Limb (tissue), 2 donors: ENCODE results near the gene KIAA0513.

ENCODE experiments used
- DNase-seq, 2 donors: peaks; one replicate each; pipeline ENCODE4 v3.0.0-alpha.2; 2016; ENCODE audit errors: extremely low spot score in 2 of 2

The KIAA0513 gene

DNA sequence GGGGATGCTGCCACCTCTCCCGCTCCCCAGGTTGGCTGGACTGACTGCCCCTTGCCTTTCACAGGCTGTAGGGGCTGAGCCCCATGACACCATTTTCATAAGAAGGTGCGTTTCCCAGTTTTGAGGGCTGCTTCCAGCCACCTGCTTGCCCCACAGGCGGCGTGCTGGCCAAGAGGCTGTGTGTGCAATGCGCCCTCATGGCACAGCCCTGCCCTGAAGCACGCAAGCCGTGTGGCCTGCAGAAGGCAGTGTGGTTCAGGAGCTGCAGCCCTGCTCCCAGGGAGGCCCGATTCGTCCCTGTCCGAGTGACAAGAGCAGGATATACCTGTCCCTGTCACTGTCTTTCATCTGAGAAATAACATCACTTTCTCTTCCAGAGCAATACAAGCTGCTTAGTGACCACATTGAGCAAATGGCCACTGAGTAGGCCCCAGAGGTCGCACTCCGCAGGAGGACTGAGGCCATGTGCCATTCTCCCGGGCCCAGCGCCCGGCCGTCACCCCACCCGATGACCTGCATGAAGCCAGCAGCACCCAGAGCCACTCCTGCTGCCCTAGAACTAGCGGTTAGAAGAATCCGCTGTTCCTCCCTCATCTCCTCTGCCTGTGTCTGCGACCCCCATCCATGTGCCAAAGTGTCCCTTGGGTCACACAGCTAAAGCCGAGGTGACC, 60.4 kb downstream of the KIAA0513 start:
- DNase-seq = no peak

DNA sequence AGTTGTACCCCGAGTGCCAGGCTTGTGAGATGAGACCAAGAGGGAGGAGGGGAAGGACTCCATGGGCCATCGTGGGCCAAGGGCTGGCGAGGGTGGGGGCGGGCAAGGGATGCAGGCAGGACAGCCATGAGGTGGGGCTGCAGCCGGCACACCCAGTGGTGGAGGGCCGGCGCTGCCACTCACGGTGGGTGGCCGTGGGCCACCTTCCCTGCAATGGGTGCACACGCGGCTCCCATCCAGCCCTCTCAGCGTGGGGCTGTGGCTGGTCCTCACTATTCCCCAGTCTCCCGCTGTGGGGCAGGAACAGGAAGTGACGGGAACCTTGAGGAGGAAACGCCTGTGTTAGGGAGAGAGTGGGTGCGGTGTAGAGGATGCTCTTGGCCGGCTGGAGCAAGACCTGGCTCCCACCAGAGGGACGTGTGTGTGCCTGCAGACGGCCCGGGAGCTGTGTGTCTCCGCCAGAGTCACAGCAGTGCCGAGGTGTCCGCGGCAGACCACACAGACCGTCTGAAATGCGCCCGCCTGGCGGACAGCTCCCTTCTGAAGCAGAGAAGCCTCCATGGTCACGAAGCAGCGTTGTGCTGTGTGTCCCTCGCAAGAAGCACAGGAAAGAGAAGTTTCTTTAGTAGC, 61.1 kb downstream of the KIAA0513 start:
- DNase-seq = no peak

DNA sequence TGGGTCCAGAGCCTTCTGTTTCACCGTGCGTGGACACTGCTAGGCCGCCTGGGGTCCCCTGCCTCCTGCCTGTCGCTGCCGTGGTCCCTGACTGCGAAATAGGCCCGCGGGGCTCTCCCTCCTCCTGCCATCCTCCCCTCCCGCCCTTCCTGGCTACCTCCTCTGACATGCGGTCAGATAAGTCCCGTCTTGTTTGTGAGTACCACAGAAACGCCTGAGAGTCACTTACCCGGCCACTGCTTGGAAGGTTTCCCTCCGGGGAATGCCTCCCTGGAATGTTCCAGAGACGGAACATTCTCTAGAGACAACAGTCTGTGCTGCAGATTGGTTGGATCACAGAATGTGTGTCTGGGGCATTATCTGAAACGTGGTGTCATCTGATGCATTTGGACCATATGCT, 61.9 kb downstream of the KIAA0513 start:
- DNase-seq = no peak

DNA sequence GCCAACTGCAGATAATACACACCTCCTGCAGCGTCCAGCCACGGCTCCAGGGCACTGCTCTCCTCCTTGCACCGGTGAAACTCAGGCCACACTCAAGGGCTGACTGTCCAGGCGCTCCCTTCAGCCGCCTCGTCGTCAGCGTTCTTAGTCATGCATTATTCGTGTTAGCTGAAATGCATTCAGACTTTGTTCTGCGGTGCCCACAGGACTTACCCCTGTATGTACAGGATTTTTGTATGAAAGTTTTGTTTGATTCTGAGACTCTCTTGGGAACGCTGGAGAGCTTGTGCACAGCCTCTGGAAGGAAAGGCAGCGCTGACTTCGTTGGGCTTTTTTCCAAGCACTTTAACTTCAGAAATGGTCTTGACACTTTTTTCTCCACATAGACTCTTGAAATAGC, 62.6 kb downstream of the KIAA0513 start:
- no peak for DNase-seq

DNA sequence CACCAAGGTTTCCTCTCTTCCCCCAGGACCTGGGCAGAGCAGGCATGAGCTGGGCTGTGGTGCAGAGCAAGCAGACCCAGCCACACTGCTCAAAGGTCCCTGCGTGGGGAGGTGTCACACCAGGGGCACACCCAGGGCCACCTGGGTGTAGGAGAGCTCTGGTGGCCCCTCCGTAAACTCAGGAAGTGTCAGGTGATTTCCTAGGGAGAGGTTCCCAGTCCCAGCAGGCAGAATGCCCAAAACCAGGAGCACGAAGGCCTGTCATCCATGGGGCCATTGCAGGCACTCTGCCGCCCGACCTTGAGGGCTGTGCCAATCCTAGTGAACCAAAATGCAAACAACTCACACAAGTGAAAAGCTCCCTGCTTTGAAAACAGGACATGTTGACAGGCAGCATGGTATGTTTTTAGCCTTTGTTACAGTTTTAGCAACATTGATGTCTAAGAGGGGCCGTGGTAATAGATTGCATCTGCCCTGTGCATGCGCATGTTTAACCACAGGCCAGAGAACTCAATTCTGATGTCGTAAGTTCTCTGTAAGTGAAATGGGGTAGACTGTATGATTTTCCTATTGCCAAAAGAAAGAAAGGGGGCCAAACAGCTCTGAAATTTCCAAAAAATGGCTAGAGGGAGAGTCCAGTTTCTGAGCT, 63.4 kb downstream of the KIAA0513 start:
- no peak for DNase-seq

DNA sequence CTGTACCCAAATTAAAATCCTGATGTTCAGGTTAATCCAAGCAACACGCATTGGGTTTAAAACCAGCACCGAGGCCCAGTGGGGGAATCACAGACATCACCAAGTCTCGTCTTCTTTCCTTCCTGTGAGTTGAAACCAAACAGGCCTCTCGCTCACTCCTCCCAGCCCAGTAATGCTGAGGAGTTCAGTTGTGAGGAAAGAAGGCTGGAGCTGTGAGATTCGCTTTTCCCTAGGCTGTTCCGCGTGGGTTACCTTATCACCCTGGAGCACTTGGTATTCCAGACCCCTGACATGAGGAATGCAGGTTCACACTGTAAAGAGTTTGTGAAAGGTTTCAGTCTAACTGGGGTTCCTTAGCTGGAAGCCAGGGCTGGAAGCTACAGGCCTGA, 63.9 kb downstream of the KIAA0513 start:
- DNase-seq = no peak

DNA sequence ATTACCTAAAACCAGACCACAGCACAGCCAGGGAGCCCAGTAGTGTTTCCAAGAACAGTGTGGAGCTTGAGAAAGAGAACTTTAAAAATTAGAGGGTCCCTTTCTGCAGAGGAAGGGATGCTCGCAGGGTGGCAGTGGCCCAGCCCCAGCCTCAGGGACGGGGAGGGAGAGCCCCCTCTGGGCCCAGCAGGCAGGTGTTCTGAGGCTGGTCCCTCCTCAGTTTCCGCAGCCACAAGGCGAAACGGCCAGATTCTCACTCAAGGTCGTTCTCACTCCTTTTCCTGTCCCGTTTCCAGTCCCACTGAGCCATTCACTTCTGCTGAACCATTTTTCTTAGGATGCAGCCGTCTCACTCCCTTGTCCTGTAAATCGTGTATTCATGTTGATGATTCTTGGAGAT, 64.7 kb downstream of the KIAA0513 start:
- no peak for DNase-seq

DNA sequence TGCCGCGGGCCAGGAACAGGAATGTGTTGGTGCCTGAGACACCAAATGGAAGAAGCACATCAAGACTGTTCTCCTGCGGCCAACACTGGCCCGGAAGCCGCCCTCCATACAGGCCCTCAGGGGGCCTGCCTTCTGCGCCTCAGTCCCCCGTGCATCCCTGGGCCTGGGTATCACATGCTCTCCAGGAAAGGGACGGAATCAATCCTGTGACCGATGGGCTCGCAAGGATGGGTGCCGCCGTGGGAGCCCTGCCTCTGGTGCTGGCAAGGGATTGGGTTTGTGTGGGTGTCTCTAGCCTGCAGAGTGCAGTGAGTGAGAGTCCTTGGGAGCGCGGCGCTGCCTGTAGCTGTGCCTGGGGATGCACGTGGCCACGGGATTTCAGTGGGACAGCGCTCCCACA, 65.3 kb downstream of the KIAA0513 start:
- DNase-seq = no peak

DNA sequence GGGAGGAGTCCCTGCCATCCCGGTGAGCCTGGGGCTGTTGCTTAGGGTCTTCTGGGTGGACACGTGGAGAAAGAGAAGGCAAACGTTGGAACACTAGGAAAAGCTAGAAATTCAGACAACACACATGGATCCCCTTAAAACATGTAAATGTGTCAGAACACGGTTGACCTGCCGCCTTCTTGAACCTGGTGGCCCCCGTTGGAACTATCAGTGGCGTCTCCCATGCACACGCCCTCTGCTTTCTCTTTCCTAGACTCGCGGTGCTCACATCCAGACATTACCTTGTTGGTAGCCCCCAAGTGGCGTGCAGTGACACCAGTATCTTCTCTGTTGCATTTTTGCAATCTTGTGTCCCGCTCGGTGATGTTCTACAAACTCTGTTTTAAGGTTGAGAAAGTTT, 66.1 kb downstream of the KIAA0513 start:
- no peak for DNase-seq

DNA sequence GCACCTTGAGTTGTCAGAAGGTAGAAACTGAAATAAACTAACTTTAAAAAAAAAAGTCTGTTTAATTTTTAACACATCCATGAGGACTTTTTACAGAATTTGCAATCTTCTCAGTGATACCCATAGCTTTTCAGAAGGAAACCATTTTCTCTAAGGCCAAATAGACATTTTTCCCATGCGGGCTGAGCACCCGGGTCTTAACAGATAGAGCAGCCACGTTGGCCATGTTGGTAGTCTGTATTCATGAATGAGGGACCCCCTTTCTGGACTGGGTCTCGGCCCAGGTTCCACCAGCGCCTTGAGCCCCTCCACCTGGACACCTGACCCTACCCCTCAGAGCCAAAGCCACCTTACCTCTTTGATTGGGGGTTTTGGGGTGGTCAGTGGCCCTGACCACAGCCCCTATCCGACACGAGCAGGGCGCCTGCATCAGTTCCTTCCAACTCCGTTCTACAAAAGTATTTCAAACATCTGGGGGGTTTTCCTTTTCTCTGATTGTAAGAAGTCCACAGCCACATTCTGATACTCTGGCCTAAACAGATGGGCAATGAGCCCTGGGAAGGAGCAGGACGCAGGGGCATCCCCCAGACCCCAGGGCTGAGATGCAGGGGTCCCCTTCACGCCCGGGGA, 66.7 kb downstream of the KIAA0513 start:
- no peak for DNase-seq

DNA sequence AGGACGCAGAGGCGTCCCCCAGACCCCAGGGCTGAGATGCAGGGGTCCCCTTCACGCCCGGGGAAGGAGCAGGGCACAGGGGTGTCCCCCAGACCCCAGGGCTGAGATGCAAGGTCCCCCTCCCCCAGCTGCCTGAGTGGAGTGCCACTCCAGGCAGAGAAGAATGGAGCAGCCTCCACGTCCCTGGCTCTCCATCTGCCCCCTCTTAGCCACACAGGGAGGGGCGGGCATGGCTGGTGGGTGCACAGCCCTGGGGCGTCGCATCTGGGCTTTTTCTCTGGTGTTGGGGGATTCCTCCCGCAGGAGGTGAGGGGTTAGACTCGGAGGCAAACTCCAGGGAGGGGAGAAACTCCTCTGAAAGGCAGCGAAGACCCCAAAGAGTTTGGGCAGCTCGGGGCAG, 67.2 kb downstream of the KIAA0513 start:
- DNase-seq = no peak

DNA sequence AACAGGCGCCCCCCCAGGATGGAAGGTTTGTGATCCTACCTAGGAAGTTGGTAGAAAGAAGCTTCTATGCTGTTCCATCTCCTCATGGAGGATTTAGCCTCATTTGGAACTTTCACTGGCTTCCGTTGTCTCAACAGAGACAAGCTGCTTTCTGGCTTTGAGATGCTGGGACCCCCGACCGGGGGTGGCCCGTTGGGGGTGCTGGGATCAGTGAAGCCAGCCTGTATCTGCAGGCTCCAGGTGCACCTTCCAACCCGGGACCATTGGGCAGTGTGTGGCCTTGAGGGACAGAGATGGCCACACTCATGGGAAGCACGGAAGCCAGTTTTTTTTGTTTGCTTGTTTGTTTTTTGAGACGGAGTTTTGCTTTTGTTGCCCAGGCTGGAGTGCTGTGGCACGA, 69.3 kb downstream of the KIAA0513 start:
- DNase-seq = no peak

DNA sequence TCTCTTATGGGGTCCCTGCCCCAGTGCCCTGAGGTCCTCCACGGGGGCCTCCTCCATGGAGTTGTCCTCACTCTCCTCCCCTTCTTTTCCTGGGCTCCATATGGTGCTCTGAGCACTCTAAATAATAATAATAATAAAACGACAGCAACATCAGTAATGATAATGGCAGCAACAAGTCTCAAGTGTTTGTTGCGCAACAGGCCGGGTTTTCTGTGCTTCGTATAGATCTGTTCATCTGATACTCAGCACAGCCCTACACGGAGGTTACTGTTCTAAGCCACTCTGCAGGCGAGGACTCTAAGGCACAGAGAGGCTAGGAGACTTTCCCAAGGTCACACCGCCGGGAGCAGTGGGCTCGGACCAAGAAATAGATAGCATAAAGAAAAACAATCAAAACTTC, 71.0 kb downstream of the KIAA0513 start:
- DNase-seq = no peak

DNA sequence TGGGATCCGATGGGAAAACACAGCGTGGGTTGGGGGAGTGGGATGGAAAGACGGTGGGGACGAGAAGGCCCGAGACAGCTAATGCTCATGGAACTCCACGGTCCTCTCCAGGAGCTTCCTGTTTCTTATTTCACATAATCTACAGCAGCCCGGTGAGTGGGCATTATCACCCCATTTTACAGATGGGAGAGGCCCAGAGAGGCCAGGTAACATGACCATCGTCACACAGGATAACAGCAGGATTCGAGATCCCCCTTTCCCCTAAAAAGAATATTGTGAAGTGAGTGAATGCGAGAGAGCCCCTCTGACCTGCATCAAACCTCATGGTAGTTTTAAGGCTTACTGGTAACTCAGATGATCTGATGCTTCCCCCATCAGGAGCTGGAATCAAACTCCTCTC, 72.7 kb downstream of the KIAA0513 start:
- DNase-seq = no peak

DNA sequence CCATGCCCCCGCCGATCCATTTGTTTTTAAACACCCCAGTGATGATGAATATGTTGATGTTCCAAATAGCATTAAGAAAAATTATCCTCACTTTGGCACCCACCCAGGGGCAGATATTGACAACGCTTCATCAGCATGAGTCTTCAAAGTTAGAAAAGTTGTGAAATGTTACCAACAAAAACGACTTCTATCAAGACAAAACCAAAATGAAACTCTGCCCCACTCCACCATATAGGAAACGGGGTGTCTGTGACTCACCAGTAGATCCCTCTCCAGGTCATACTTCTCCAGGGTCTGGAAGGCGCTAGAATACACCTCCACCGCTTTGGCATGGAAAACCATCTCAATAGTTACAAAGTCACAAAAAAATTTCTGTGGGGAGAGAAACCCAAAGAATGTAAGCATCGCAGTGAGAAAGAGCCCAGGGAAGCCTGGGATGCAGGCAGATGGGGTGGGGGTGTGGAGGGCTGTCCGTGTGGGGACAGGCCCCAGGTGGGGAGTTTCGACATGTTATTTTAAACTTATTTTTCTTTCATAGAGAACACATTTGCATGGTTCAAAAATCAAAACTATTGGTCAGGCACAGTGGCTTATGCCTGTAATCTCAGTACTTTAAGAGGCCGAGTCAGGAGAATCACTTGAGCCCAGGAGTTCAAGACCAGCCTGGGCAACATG, 74.5 kb downstream of the KIAA0513 start:
- DNase-seq = no peak

DNA sequence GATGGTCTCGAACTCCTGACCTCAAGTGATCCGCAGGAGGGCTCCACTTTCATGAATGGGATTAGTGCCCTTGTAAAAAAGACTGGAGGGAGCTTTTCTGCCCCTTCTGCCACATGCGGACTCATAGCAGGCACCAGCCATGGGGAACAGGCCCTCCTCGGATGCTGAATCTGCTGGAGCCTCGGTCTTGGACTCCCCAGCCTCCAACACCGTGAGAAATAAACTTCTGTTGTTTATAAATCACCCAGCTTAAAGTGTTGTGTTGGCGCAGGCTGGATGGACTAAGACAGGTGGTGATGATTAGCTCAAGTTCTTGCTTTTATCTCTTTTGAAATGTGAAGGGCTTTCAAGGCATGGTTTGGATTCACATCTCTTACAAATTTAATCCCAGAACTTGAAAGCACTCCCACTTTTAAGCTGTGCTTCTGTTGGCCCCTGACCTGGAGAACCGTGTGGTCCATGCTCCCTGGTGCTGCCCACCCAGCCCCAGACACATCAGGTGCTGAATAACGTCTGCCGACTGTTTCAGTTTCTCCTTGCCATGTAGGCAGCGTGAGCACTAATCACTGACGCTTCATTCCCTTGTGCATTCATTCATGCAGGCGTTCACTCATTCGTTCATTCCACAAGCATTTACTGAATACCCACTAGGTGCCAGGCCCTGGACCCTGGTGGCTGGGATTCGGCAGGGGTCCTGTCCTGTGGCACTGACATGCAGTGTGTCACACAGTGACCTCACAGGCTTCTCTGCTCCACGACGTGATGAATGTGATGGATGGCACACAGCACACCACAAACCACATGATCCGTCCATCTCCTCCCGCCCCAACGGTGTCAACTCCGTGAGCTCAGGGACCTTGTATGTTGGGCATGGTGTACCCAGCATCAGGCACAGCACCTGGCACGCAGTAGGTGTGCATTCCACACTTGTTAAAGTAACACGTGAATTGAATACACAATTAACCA, 75.8 kb downstream of the KIAA0513 start:
- DNase-seq = no peak

DNA sequence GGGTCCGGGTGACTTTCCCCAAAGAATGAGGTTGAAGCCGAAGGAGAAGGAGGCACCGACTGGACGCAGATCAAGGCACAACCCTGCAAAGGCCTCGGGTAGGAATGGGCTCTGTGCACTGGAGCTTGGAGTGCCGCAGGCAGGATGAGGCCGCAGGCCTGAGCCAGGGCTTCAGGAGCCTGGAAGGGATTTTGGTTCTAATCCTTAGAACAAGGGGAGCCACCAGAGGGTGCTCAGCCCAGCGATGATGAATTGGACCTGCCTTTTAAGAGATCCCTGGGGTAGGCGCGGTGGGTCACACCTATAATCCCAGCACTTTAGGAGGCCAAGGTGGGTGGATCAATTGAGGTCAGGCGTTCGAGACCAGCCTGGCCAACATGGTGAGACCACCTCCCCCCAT, 76.6 kb downstream of the KIAA0513 start:
- no peak for DNase-seq

DNA sequence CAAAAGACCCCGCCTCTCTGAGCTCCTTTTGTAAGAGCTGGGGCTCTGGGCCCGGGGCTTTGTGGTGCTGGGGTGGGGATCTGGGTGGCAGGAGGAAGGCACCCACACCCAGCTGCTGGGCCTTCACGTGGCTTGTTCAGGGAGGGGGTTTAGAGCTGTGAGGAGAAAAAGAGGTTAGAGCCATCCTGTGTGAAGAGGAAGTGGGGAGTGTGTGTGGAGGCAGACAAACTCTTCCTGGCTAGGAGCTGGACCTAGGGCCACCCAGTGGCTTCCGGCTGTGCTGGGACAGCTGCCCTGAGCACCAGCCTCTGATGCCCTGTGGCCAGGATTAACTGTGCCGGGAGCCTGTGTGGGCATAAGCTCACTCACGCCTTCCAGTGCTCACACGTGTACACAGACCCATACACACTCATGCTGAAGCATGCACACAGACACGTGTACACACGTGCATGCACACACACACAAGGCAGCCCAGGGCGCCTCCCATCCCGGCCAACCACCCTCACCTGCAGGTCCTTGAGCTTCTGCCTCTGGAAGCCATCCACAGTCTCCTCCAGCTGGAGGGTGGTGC, 77.3 kb downstream of the KIAA0513 start:
- DNase-seq = no peak

DNA sequence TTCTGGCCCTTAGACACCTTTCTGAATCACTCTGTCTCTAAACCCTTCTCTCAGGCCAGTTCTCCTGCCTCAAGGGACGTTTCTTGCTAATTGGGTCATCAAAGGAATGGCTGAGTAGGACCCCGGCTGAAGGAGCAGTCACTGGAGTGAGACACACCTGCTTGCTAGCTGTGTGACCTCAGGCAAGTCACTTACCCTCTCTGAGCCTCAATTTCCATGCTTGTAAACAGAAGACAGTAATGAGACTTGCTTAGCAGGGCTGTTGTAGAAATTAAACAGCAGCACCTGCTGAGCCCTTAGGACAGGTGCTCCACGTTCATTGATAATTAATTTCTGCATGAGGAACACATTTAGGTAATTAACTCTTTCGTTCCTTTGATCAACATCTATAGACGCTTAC, 77.9 kb downstream of the KIAA0513 start:
- DNase-seq = no peak

DNA sequence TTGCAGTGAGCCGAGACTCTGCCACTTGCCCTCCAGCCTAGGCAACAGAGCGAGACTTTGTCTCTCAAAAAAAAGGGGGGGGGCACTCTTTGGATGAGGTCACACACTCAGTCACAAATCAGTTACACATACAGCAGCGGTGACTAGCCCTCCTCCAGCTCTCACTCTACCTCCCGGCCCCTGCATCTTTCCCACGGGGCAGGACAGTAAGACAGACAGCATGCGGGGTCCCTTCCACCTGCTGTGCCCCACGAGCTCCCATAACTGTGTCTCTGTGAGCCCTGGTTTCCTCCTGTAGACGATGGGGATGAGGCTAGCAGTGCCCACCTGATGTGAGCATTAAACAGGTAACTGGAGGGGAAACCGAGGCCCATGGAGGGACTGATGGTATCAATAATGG, 79.5 kb downstream of the KIAA0513 start:
- no peak for DNase-seq

DNA sequence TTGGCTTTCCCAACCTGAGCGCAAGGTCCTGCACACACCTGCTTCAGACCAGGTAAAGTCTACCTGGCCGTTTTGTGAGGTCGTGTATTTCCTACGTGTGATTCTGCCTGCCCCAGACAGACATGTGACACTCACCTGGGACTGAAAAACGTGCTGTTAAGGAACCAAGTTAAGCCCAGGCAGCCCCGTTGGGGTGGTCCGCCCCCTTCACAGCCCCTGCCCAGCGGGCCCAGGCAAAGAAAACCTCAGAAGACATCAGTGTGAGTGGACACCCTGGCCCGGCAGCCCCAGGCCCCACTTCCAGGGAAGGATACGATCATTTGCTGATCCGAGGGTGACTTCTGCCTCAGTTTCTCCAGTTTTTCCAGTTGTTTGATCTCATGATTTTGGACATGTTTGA, 79.9 kb downstream of the KIAA0513 start:
- no peak for DNase-seq
